ENCODE data around the gene MRFAP1L1.
"Not testable (repeated sequence)": the region's sequence is repeated elsewhere in the genome, so short reads cannot be mapped to it uniquely, and the experiment has no call there.

The MRFAP1L1 gene

GRCh38 chr4:6686104-6686787, 23.4 kb downstream of the MRFAP1L1 start:
- no peak for DNase-seq

- no peak for DNase-seq
Observed at GRCh38 chr4:6684656-6685055, 25.0 kb downstream of the MRFAP1L1 start.

GRCh38 chr4:6682862-6683590, 26.6 kb downstream of the MRFAP1L1 start:
- no peak for DNase-seq

- DNase-seq, result no peak
Observed at GRCh38 chr4:6681191-6681590, 28.5 kb downstream of the MRFAP1L1 start.

- no peak for DNase-seq
Observed at GRCh38 chr4:6680372-6681034, 29.2 kb downstream of the MRFAP1L1 start.

- DNase-seq, result no peak
Observed at GRCh38 chr4:6676722-6677558, 32.7 kb downstream of the MRFAP1L1 start.

GRCh38 chr4:6674500-6675149, 35.0 kb downstream of the MRFAP1L1 start:
- peak in 1 of 2 experiments; percentile 19 for DNase-seq

- DNase-seq, result peak; percentile 93 to 96
Observed at GRCh38 chr4:6673660-6674499, 35.8 kb downstream of the MRFAP1L1 start.

GRCh38 chr4:6673191-6673659, 36.4 kb downstream of the MRFAP1L1 start:
- DNase-seq, result peak in 1 of 2 experiments; percentile 24

- not testable (repeated sequence) for DNase-seq
Observed at GRCh38 chr4:6672541-6673190, 37.0 kb downstream of the MRFAP1L1 start.

- no peak for DNase-seq
Observed at GRCh38 chr4:6672131-6672530, 37.5 kb downstream of the MRFAP1L1 start.

GRCh38 chr4:6671648-6672047, 38.0 kb downstream of the MRFAP1L1 start:
- DNase-seq, result no peak

- no peak for DNase-seq
Observed at GRCh38 chr4:6668391-6668790, 41.3 kb downstream of the MRFAP1L1 start.

GRCh38 chr4:6665320-6665654, 44.4 kb downstream of the MRFAP1L1 start:
- DNase-seq, result no peak

- DNase-seq, result no peak
Observed at GRCh38 chr4:6663596-6664393, 45.9 kb downstream of the MRFAP1L1 start.

GRCh38 chr4:6662591-6662990, 47.1 kb downstream of the MRFAP1L1 start:
- no peak for DNase-seq

GRCh38 chr4:6660430-6660829, 49.2 kb downstream of the MRFAP1L1 start:
- no peak for DNase-seq

- DNase-seq, result no peak
Observed at GRCh38 chr4:6659897-6660296, 49.8 kb downstream of the MRFAP1L1 start.

- DNase-seq, result no peak
Observed at GRCh38 chr4:6658597-6659075, 51.0 kb downstream of the MRFAP1L1 start.

- no peak for DNase-seq
Observed at GRCh38 chr4:6658209-6658595, 51.5 kb downstream of the MRFAP1L1 start.

Measured in NCI-H1930 (cell line).